ENCODE measurements around the gene ZNF865. TPM values are rescaled to one million over a fixed set of nuclear protein-coding genes. Genes with fewer than 3 reads are reported as not detected.

ZNF865 gene
- total and polyA plus RNA-seq, 2 donors (not counting 1 experiment from before 2014, with no cell fraction given): 11.3 to 22.7 TPM

GRCh38 chr19:55596304-55596703, 9.1 kb upstream of the ZNF865 start:
- ATAC-seq (ENCODE audit: low read depth) (no peak), DNase-seq (no peak)
- ChIA-PET CTCF (interaction anchor here (1.9 kb wide), 1 partner anchor 10 kb away, joined by 5 read pairs; no protein-coding TSS in a partner anchor), POLR2A (no interaction called here)
- Histone ChIP-seq H2AFZ (ENCODE audit: insufficient read depth, low read depth, low read length, poor library complexity, severe bottlenecking) (no peak overlapping the region), H3K27me3 (replicated peaks in 1 of 4; ENCODE audit: control extremely low read depth in 1 of 4, control insufficient read depth in 3 of 4, insufficient read depth in 4 of 4, low read length in 3 of 4) (no peaks in the 10 kb centered on the region), H3K9me3 (ENCODE audit: control extremely low read depth in 1 of 3, control insufficient read depth in 2 of 3, insufficient read depth in 1 of 3, low read length in 2 of 3) (peaks cover 0 to 5% (median 0%) of the 10 kb centered on the region in 3 donors), H3K36me3 (replicated peaks in 1 of 2; ENCODE audit: control extremely low read depth in 1 of 2, control insufficient read depth in 1 of 2, extremely low read depth in 1 of 2, insufficient read depth in 2 of 2, low read length in 1 of 2) (peaks cover 0 to 19% of the 10 kb centered on the region in 2 experiments), H3K79me2 (ENCODE audit: control insufficient read depth, insufficient read depth, low read length) (no peaks in the 10 kb centered on the region), H3K4me1 (ENCODE audit: control insufficient read depth in 2 of 2, insufficient read depth in 2 of 2, low read length in 2 of 2) (peaks cover 6 to 14% of the 10 kb centered on the region in 2 donors), H3K27ac (ENCODE audit: low read length in 2 of 2) (no peak overlapping the region), H4K20me1 (ENCODE audit: control insufficient read depth, insufficient read depth, low read length, poor library complexity, severe bottlenecking) (no peaks in the 10 kb centered on the region), H3K4me2 (replicated peaks; ENCODE audit: low read depth, low read length, poor library complexity, severe bottlenecking) (no peak overlapping the region), H3K4me3 (ENCODE audit: control extremely low read depth in 1 of 5, extremely low read depth in 1 of 5, insufficient read depth in 1 of 5, low read depth in 2 of 5, low read length in 4 of 5) (no peak overlapping the region), H3K9ac (ENCODE audit: low read length) (no peak overlapping the region)
- H3K9me3 Mint-ChIP-seq (ENCODE audit: insufficient read depth): no peaks in the 10 kb centered on the region
- no peaks in the 10 kb centered on the region for H3K27me3 Mint-ChIP-seq
- no peak overlapping the region for H3K4me3 Mint-ChIP-seq
- H3K4me1 Mint-ChIP-seq: peaks cover 12% of the 10 kb centered on the region
- 100% methylated on average over 3 of the region's 3 CpGs for WGBS (ENCODE audit: insufficient coverage)
- no peak overlapping the region for H3K27ac Mint-ChIP-seq
- TF ChIP-seq EZH2 (IDR thresholded peaks at IDR 0.05; ENCODE audit: borderline replicate concordance, insufficient read depth, low read depth, low read length, poor library complexity, severe bottlenecking): no peak
- no peak for TF ChIP-seq CTCF (IDR thresholded peaks at IDR 0.05)
- intact Hi-C loops (cut with micrococcal nuclease): loop anchor here (5.0 kb wide), 1 partner anchor 189 kb away; the partner anchor contains the start of gene UBE2S

GRCh38 chr19:55597501-55597921, 7.9 kb upstream of the ZNF865 start:
- H3K27ac ChIP-seq (ENCODE audit: low read length in 2 of 2): no peak overlapping the region
- no peaks in the 10 kb centered on the region for H3K27me3 ChIP-seq (replicated peaks in 1 of 4; ENCODE audit: control extremely low read depth in 1 of 4, control insufficient read depth in 3 of 4, insufficient read depth in 4 of 4, low read length in 3 of 4)
- intact Hi-C loops (cut with micrococcal nuclease): loop anchor here (5.0 kb wide), 1 partner anchor 190 kb away; the partner anchor contains the start of gene UBE2S
- H3K9ac ChIP-seq (ENCODE audit: low read length): no peak overlapping the region
- peaks cover 6 to 14% of the 10 kb centered on the region in 2 donors for H3K4me1 ChIP-seq (ENCODE audit: control insufficient read depth in 2 of 2, insufficient read depth in 2 of 2, low read length in 2 of 2)
- POLR2A ChIA-PET: interaction anchor here (0.7 to 2.8 kb wide), 2 partner anchors 27 to 60 kb away, joined by 4 to 58 read pairs; partner anchors contain the start of gene ZNF784
- H2AFZ ChIP-seq (ENCODE audit: insufficient read depth, low read depth, low read length, poor library complexity, severe bottlenecking): no peak overlapping the region
- Mint-ChIP-seq H3K4me3 (no peak overlapping the region), H3K27ac (no peak overlapping the region), H3K9me3 (ENCODE audit: insufficient read depth) (no peaks in the 10 kb centered on the region), H3K4me1 (peaks cover 16% of the 10 kb centered on the region), H3K27me3 (no peaks in the 10 kb centered on the region)
- no peaks in the 10 kb centered on the region for H4K20me1 ChIP-seq (ENCODE audit: control insufficient read depth, insufficient read depth, low read length, poor library complexity, severe bottlenecking)
- no peak overlapping the region for H3K4me3 ChIP-seq (ENCODE audit: control extremely low read depth in 1 of 5, extremely low read depth in 1 of 5, insufficient read depth in 1 of 5, low read depth in 2 of 5, low read length in 4 of 5)
- H3K79me2 ChIP-seq (ENCODE audit: control insufficient read depth, insufficient read depth, low read length): no peaks in the 10 kb centered on the region
- ATAC-seq (ENCODE audit: low read depth) (no peak), DNase-seq (no peak)
- peaks cover 0 to 19% of the 10 kb centered on the region in 2 experiments for H3K36me3 ChIP-seq (replicated peaks in 1 of 2; ENCODE audit: control extremely low read depth in 1 of 2, control insufficient read depth in 1 of 2, extremely low read depth in 1 of 2, insufficient read depth in 2 of 2, low read length in 1 of 2)
- peaks cover 0 to 5% (median 0%) of the 10 kb centered on the region in 3 donors for H3K9me3 ChIP-seq (ENCODE audit: control extremely low read depth in 1 of 3, control insufficient read depth in 2 of 3, insufficient read depth in 1 of 3, low read length in 2 of 3)
- over 99% methylated on average over 23 of the region's 30 CpGs for WGBS (ENCODE audit: insufficient coverage)
- CTCF ChIA-PET: no interaction called here
- no peak for TF ChIP-seq CTCF (IDR thresholded peaks at IDR 0.05)
- TF ChIP-seq EZH2 (IDR thresholded peaks at IDR 0.05; ENCODE audit: borderline replicate concordance, insufficient read depth, low read depth, low read length, poor library complexity, severe bottlenecking): no peak
- no peak overlapping the region for H3K4me2 ChIP-seq (replicated peaks; ENCODE audit: low read depth, low read length, poor library complexity, severe bottlenecking)
